Stomach (tissue), 4 donors: ENCODE measurements around the gene AP5S1.

Experiments used
- EP300 ChIP-seq: sonication (generic); formaldehyde crosslinking; IDR thresholded peaks from one replicate; pipeline ENCODE4 v1.6.1; 2017; ENCODE audit warnings: antibody characterized with exemption
- POLR2A ChIP-seq, 4 donors: fragments of 450-650 bp; IDR thresholded peaks; one replicate each; pipeline ENCODE4 v1.6.1; 2016; ENCODE audit warnings: antibody characterized with exemption in 4 of 4, control low read depth in 2 of 4, mild to moderate bottlenecking in 1 of 4, moderate library complexity in 1 of 4
- POLR2AphosphoS5 ChIP-seq, 3 donors: sonication (generic); formaldehyde crosslinking; IDR thresholded peaks; one replicate each; pipeline ENCODE4 v1.6.1; 2016; ENCODE audit warnings: antibody characterized with exemption in 3 of 3
- TF ChIP-seq, protein P1 (sequence below), 7 experiments: fragments of 450-650 bp in 4 of 7; fragments of 200-600 bp in 3 of 7; sonication (generic) in 3 of 7; IDR thresholded peaks; one replicate each; pipeline ENCODE4 v1.5.1; 2016 to 2019; ENCODE audit warnings: antibody characterized with exemption in 7 of 7, control low read depth in 2 of 7, mild to moderate bottlenecking in 1 of 7

GRCh38 chr20:3798908-3799248 is 21.5 kb upstream of the AP5S1 start:
- TF ChIP-seq POLR2A (IDR thresholded peaks at IDR 0.05) (no peak), EP300 (no peak), POLR2AphosphoS5 (IDR thresholded peaks at IDR 0.05) (no peak)
- TF ChIP-seq, protein P1, sequence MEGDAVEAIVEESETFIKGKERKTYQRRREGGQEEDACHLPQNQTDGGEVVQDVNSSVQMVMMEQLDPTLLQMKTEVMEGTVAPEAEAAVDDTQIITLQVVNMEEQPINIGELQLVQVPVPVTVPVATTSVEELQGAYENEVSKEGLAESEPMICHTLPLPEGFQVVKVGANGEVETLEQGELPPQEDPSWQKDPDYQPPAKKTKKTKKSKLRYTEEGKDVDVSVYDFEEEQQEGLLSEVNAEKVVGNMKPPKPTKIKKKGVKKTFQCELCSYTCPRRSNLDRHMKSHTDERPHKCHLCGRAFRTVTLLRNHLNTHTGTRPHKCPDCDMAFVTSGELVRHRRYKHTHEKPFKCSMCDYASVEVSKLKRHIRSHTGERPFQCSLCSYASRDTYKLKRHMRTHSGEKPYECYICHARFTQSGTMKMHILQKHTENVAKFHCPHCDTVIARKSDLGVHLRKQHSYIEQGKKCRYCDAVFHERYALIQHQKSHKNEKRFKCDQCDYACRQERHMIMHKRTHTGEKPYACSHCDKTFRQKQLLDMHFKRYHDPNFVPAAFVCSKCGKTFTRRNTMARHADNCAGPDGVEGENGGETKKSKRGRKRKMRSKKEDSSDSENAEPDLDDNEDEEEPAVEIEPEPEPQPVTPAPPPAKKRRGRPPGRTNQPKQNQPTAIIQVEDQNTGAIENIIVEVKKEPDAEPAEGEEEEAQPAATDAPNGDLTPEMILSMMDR (IDR thresholded peaks at IDR 0.05): no peak
